Loucy (cell line): ENCODE measurements around the gene EIPR1.

Experiments used
- CTCF ChIP-seq: fragments of 200-600 bp; sonication (generic); conservative IDR thresholded peaks from 2 replicates; pipeline ENCODE4 v1.5.1; 2014; ENCODE audit warnings: mild to moderate bottlenecking, antibody characterized with exemption, low read length
- EZH2phosphoT487 ChIP-seq: fragments of 200-600 bp; IDR thresholded peaks from 2 replicates; pipeline ENCODE4 v1.6.1; 2018; ENCODE audit warnings: antibody characterized with exemption, mild to moderate bottlenecking, moderate library complexity, borderline replicate concordance

DNA sequence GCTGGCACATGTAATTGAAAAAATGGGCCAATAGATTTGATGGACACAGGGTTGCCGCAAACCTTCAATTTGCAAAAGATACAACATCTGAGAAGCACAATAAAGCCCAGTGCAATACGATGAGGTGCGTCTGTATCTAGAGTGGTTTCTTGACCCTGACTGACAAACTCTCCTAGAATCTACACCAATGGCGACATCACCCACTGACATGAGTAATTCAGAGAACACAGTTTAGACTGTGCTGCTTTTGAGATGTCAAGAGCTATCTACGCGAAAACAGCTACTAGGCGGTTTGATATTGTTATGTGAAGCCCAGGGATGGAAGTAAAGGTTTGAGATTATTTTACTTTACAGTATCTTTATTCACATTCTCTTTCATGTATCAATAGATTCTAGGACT lies 104.9 kb downstream of the EIPR1 start:
- no peak for TF ChIP-seq CTCF
- no peak for TF ChIP-seq EZH2phosphoT487
